Stomach (tissue), 9 donors: ENCODE measurements around the gene AUTS2. TPM values are rescaled to one million over a fixed set of nuclear protein-coding genes. Genes with fewer than 3 reads are reported as not detected.

ENCODE experiments used
- DNase-seq, 2 donors: peaks; one replicate each; pipeline versions ENCODE4 v3.0.0 to v3.0.0-alpha.2; 2013 to 2019
- H3K27ac ChIP-seq, 5 donors: fragments of 200-600 bp in 4 of 5; sonication (generic) in 4 of 5; one replicate each; pipeline ENCODE4 v1.5.1; 2013 to 2019; ENCODE audit warnings: mild to moderate bottlenecking in 1 of 5, moderate library complexity in 1 of 5
- H3K27me3 ChIP-seq, 3 donors: fragments of 200-600 bp; sonication (generic); one replicate each; pipeline ENCODE4 v1.5.1; 2017 to 2019; ENCODE audit warnings: mixed run types in 1 of 3
- H3K36me3 ChIP-seq, 4 donors: fragments of 200-600 bp; sonication (generic); 1 replicate in 3 of 4; 2 replicates in 1 of 4; pipeline ENCODE4 v1.5.1; 2016 to 2019
- H3K4me1 ChIP-seq, 4 donors: fragments of 200-600 bp; sonication (generic); one replicate each; pipeline ENCODE4 v1.5.1; 2016 to 2019
- H3K4me3 ChIP-seq, 4 donors: fragments of 200-600 bp; sonication (generic) in 3 of 4; one replicate each; pipeline ENCODE4 v1.5.1; 2016 to 2019; ENCODE audit warnings: mild to moderate bottlenecking in 1 of 4
- H3K9me3 ChIP-seq, 4 donors: fragments of 200-600 bp; sonication (generic); one replicate each; pipeline ENCODE4 v1.5.1; 2016 to 2019
- CTCF ChIP-seq, 7 experiments: fragments of 450-650 bp in 4 of 7; fragments of 200-600 bp in 3 of 7; sonication (generic) in 3 of 7; IDR thresholded peaks; one replicate each; pipeline ENCODE4 v1.5.1; 2016 to 2019; ENCODE audit warnings: antibody characterized with exemption in 7 of 7, control low read depth in 2 of 7, mild to moderate bottlenecking in 1 of 7
- EP300 ChIP-seq: sonication (generic); formaldehyde crosslinking; IDR thresholded peaks from one replicate; pipeline ENCODE4 v1.6.1; 2017; ENCODE audit warnings: antibody characterized with exemption
- POLR2A ChIP-seq, 4 donors: fragments of 450-650 bp; IDR thresholded peaks; one replicate each; pipeline ENCODE4 v1.6.1; 2016; ENCODE audit warnings: antibody characterized with exemption in 4 of 4, control low read depth in 2 of 4, mild to moderate bottlenecking in 1 of 4, moderate library complexity in 1 of 4
- POLR2AphosphoS5 ChIP-seq, 3 donors: sonication (generic); formaldehyde crosslinking; IDR thresholded peaks; one replicate each; pipeline ENCODE4 v1.6.1; 2016; ENCODE audit warnings: antibody characterized with exemption in 3 of 3
- WGBS, 5 donors: extraction: QIAGEN DNeasy Blood & Tissue Kit in 3 of 5; methylation state at CpG; one replicate each; pipeline versions ENCODE4 v1.1.5 to v1.1.7; 2013 to 2018; 5-methylcytosine and 5-hydroxymethylcytosine counted together
- intact Hi-C: fragments of 100-400 bp; cut with DNase I; formaldehyde crosslinking; loops from one replicate; pipeline ENCODE4 v1.15.1; 2023; ENCODE audit warnings: low total_unique reads
- polyA plus RNA-seq, 3 donors: library from polyadenylated mRNA; stranded (reverse); fragments of 200-250 nt; gene quantifications; one replicate each; pipeline ENCODE4 v1.2.3, GENCODE V29; 2013
- total RNA-seq, 5 donors: library from RNA; depleted of rRNA; stranded (reverse); fragments of >200 nt; gene quantifications; one replicate each; pipeline versions ENCODE4 v1.1.0 to v1.2.3, GENCODE V29; 2014 to 2016
- donor health status: healthy with polysubstance abuse.
- donor health status: Bipolar disorder and iron deficiency.
- donor health status: healthy.

AUTS2 gene
- total and polyA plus RNA-seq, 8 donors, result 3.8 to 90.3 (median 38.1) TPM

DNA sequence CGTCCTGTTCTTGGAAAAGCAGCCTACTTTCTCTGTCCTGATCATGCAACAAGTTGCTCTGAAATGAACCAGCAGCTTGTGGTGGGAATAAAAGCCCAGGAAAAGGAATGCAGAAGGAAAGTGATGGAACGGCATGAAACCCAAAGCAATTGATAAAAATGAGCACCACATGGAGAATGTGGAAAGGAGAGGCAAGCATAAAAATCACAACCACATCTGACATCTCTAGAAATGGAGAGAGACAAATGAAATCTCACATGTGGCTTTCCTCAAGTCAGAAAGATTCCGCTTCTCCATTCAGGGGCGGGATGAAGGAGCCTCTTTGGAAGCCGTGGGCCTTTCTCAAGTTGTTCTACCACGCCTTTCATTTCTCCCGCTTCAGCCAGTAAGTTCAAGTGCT, 902.0 kb downstream of the AUTS2 start:
- intact Hi-C loops, result no loop called here
- no peak for TF ChIP-seq EP300
- TF ChIP-seq CTCF (IDR thresholded peaks at IDR 0.05), result no peak
- TF ChIP-seq POLR2A (IDR thresholded peaks at IDR 0.05), result no peak
- TF ChIP-seq POLR2AphosphoS5 (IDR thresholded peaks at IDR 0.05), result no peak
- H3K36me3 ChIP-seq, result no peaks in the 10 kb centered on the region
- DNase-seq, result peak in 1 of 2 donors; percentile 39
- peaks cover 0 to 10% (median 0%) of the 10 kb centered on the region in 4 donors for H3K4me1 ChIP-seq
- H3K27me3 ChIP-seq, result no peaks in the 10 kb centered on the region
- 90 to 96% (median 93%) methylated on average over 7 of the region's 7 CpGs for WGBS, 5 donors
- no peak overlapping the region for H3K4me3 ChIP-seq
- H3K9me3 ChIP-seq, result no peaks in the 10 kb centered on the region
- no peak overlapping the region for H3K27ac ChIP-seq

- TF ChIP-seq POLR2AphosphoS5 (IDR thresholded peaks at IDR 0.05) (no peak), EP300 (no peak), POLR2A (IDR thresholded peaks at IDR 0.05) (no peak), CTCF (IDR thresholded peaks at IDR 0.05) (no peak)
- H3K4me3 ChIP-seq, result no peak overlapping the region
- no peaks in the 10 kb centered on the region for H3K27me3 ChIP-seq
- H3K36me3 ChIP-seq, result no peaks in the 10 kb centered on the region
- WGBS, 5 donors, result 61 to 83% (median 78%) methylated on average over 8 of the region's 8 CpGs
- intact Hi-C loops, result no loop called here
- H3K4me1 ChIP-seq, result peaks cover 0 to 13% (median 0%) of the 10 kb centered on the region in 4 donors
- H3K9me3 ChIP-seq, result no peaks in the 10 kb centered on the region
- H3K27ac ChIP-seq, result no peak overlapping the region
- no peak for DNase-seq
Measured at GRCh38 chr7:70502117-70502863, 904.0 kb downstream of the AUTS2 start.

GRCh38 chr7:70504254-70504653, 906.0 kb downstream of the AUTS2 start:
- H3K27ac ChIP-seq, result no peak overlapping the region
- H3K9me3 ChIP-seq, result no peaks in the 10 kb centered on the region
- no peaks in the 10 kb centered on the region for H3K27me3 ChIP-seq
- 87 to 94% (median 91%) methylated on average over 6 of the region's 6 CpGs for WGBS, 5 donors
- intact Hi-C loops, result no loop called here
- H3K4me1 ChIP-seq, result peaks cover 0 to 6% (median 0%) of the 10 kb centered on the region in 4 donors
- no peak overlapping the region for H3K4me3 ChIP-seq
- no peaks in the 10 kb centered on the region for H3K36me3 ChIP-seq
- no peak for DNase-seq
- TF ChIP-seq POLR2AphosphoS5 (IDR thresholded peaks at IDR 0.05) (no peak), POLR2A (IDR thresholded peaks at IDR 0.05) (no peak), CTCF (IDR thresholded peaks at IDR 0.05) (no peak), EP300 (no peak)

GRCh38 chr7:70505468-70505867, 907.2 kb downstream of the AUTS2 start:
- H3K27ac ChIP-seq, result no peak overlapping the region
- TF ChIP-seq POLR2AphosphoS5 (IDR thresholded peaks at IDR 0.05), result no peak
- no peak for TF ChIP-seq EP300
- no peak for TF ChIP-seq POLR2A (IDR thresholded peaks at IDR 0.05)
- no peak for TF ChIP-seq CTCF (IDR thresholded peaks at IDR 0.05)
- no peak overlapping the region for H3K4me3 ChIP-seq
- no peak for DNase-seq
- H3K9me3 ChIP-seq, result no peaks in the 10 kb centered on the region
- 28 to 88% (median 63%) methylated on average over 6 of the region's 6 CpGs for WGBS, 5 donors
- H3K27me3 ChIP-seq, result no peaks in the 10 kb centered on the region
- no peaks in the 10 kb centered on the region for H3K36me3 ChIP-seq
- intact Hi-C loops, result no loop called here
- peaks cover 0 to 6% (median 0%) of the 10 kb centered on the region in 4 donors for H3K4me1 ChIP-seq
